ENCODE results near the gene GPR101. TPM values are rescaled to one million over a fixed set of nuclear protein-coding genes. Genes with fewer than 3 reads are reported as not detected.

The GPR101 gene
- total RNA-seq, 1 donor from 2014 or later, result not detected

- no peaks in the 10 kb centered on the region for H3K9me3 Mint-ChIP-seq (ENCODE audit: unreplicated experiment)
- FAIRE-seq, result no peak
- H3K27ac Mint-ChIP-seq (ENCODE audit: unreplicated experiment), result no peak overlapping the region
Observed at GRCh38 chrX:137041329-137041728, 7.5 kb upstream of the GPR101 start.

GRCh38 chrX:137040113-137040794, 6.5 kb upstream of the GPR101 start:
- H3K9ac ChIP-seq (ENCODE audit: low read length), result no peak overlapping the region
- peak; percentile 85 for FAIRE-seq
- H3K4me1 Mint-ChIP-seq (ENCODE audit: low read depth, unreplicated experiment), result no peaks in the 10 kb centered on the region

More at GRCh38 chrX:137041329-137041728, 7.5 kb upstream of the GPR101 start:
- Histone ChIP-seq H3K9ac (ENCODE audit: low read length) (no peak overlapping the region), H3K79me2 (ENCODE audit: insufficient read depth, low read length) (no peaks in the 10 kb centered on the region), H3K27ac (ENCODE audit: low read depth, low read length) (no peak overlapping the region), H3K4me2 (ENCODE audit: low read length) (no peak overlapping the region), H3K36me3 (ENCODE audit: insufficient read depth, low read length) (no peaks in the 10 kb centered on the region), H3K27me3 (ENCODE audit: insufficient read depth, low read length) (no peaks in the 10 kb centered on the region), H3K4me1 (ENCODE audit: insufficient read depth, low read length) (no peaks in the 10 kb centered on the region), H4K20me1 (ENCODE audit: insufficient read depth, low read length) (no peaks in the 10 kb centered on the region), H3K4me3 (ENCODE audit: insufficient read depth, low read depth, low read length) (no peak overlapping the region), H3K9me3 (ENCODE audit: insufficient read depth, low read depth, low read length) (no peaks in the 10 kb centered on the region), H2AFZ (ENCODE audit: low read depth, low read length) (no peak overlapping the region)
- TF ChIP-seq EZH2 (IDR thresholded peaks at IDR 0.05; ENCODE audit: insufficient read depth, low read length) (no peak), CTCF (IDR thresholded peaks at IDR 0.05; ENCODE audit: insufficient read depth, low read depth, low read length) (no peak)
- Mint-ChIP-seq H3K4me3 (ENCODE audit: unreplicated experiment) (no peak overlapping the region), H3K4me1 (ENCODE audit: low read depth, unreplicated experiment) (no peaks in the 10 kb centered on the region), H3K36me3 (ENCODE audit: low read depth, unreplicated experiment) (no peaks in the 10 kb centered on the region), H3K27me3 (ENCODE audit: low read depth, unreplicated experiment) (peaks cover 22% of the 10 kb centered on the region)
- no peak for DNase-seq (ENCODE audit: low read depth)

GRCh38 chrX:137034508-137034872, 695 bp upstream of the GPR101 start:
- Histone ChIP-seq H3K27ac (ENCODE audit: low read depth, low read length) (no peak overlapping the region), H3K9me3 (ENCODE audit: insufficient read depth, low read depth, low read length) (no peaks in the 10 kb centered on the region), H3K79me2 (ENCODE audit: insufficient read depth, low read length) (no peaks in the 10 kb centered on the region), H3K4me2 (ENCODE audit: low read length) (no peak overlapping the region), H3K9ac (ENCODE audit: low read length) (no peak overlapping the region), H3K4me1 (ENCODE audit: insufficient read depth, low read length) (no peaks in the 10 kb centered on the region), H3K27me3 (ENCODE audit: insufficient read depth, low read length) (peaks cover 27% of the 10 kb centered on the region), H4K20me1 (ENCODE audit: insufficient read depth, low read length) (no peaks in the 10 kb centered on the region), H2AFZ (ENCODE audit: low read depth, low read length) (no peak overlapping the region), H3K36me3 (ENCODE audit: insufficient read depth, low read length) (no peaks in the 10 kb centered on the region), H3K4me3 (ENCODE audit: insufficient read depth, low read depth, low read length) (no peak overlapping the region)
- DNase-seq (ENCODE audit: low read depth), result no peak
- TF ChIP-seq CTCF (IDR thresholded peaks at IDR 0.05; ENCODE audit: insufficient read depth, low read depth, low read length), result no peak
- Mint-ChIP-seq H3K27ac (ENCODE audit: unreplicated experiment) (no peak overlapping the region), H3K4me1 (ENCODE audit: low read depth, unreplicated experiment) (no peaks in the 10 kb centered on the region), H3K4me3 (ENCODE audit: unreplicated experiment) (no peak overlapping the region), H3K36me3 (ENCODE audit: low read depth, unreplicated experiment) (no peaks in the 10 kb centered on the region), H3K27me3 (ENCODE audit: low read depth, unreplicated experiment) (peaks cover 37% of the 10 kb centered on the region), H3K9me3 (ENCODE audit: unreplicated experiment) (peaks cover 4% of the 10 kb centered on the region)
- peak; percentile 50 for FAIRE-seq

More at GRCh38 chrX:137040113-137040794, 6.5 kb upstream of the GPR101 start:
- no peaks in the 10 kb centered on the region for H3K9me3 Mint-ChIP-seq (ENCODE audit: unreplicated experiment)
- Histone ChIP-seq H3K79me2 (ENCODE audit: insufficient read depth, low read length) (no peaks in the 10 kb centered on the region), H3K9me3 (ENCODE audit: insufficient read depth, low read depth, low read length) (no peaks in the 10 kb centered on the region), H3K4me2 (ENCODE audit: low read length) (no peak overlapping the region), H3K4me1 (ENCODE audit: insufficient read depth, low read length) (no peaks in the 10 kb centered on the region), H3K36me3 (ENCODE audit: insufficient read depth, low read length) (no peaks in the 10 kb centered on the region), H3K27ac (ENCODE audit: low read depth, low read length) (no peak overlapping the region), H2AFZ (ENCODE audit: low read depth, low read length) (no peak overlapping the region), H3K4me3 (ENCODE audit: insufficient read depth, low read depth, low read length) (no peak overlapping the region), H4K20me1 (ENCODE audit: insufficient read depth, low read length) (no peaks in the 10 kb centered on the region), H3K27me3 (ENCODE audit: insufficient read depth, low read length) (peaks cover 2% of the 10 kb centered on the region)
- no peak overlapping the region for H3K27ac Mint-ChIP-seq (ENCODE audit: unreplicated experiment)
- DNase-seq (ENCODE audit: low read depth), result no peak
- H3K4me3 Mint-ChIP-seq (ENCODE audit: unreplicated experiment), result no peak overlapping the region
- TF ChIP-seq EZH2 (IDR thresholded peaks at IDR 0.05; ENCODE audit: insufficient read depth, low read length), result no peak
- H3K36me3 Mint-ChIP-seq (ENCODE audit: low read depth, unreplicated experiment), result no peaks in the 10 kb centered on the region
- H3K27me3 Mint-ChIP-seq (ENCODE audit: low read depth, unreplicated experiment), result peaks cover 30% of the 10 kb centered on the region
